AG04449 (cell line): ENCODE measurements around the gene HJURP.

Experiments used
- CTCF ChIA-PET: fragments of 350-600 bp; formaldehyde crosslinking; extraction: SDS; loops from one replicate; lab custom pipeline; 2021; ENCODE audit warnings: antibody characterized with exemption; lab: Yijun Ruan, JAX
- POLR2A ChIA-PET: fragments of 400-600, 350-600 bp; formaldehyde crosslinking; extraction: SDS; loops from one replicate; lab custom pipeline; 2020; ENCODE audit warnings: antibody characterized with exemption, inconsistent platforms; lab: Yijun Ruan, JAX
- DNase-seq: peaks from one replicate; pipeline ENCODE4 v3.0.0-alpha.2; 2010; ENCODE audit warnings: low read depth, low spot score
- H3K4me3 ChIP-seq: 2 replicates; pipeline ENCODE4 v1.5.1; 2011; ENCODE audit warnings: low read depth, mild to moderate bottlenecking, control low read depth, low read length
- CTCF ChIP-seq: IDR thresholded peaks from one replicate; pipeline ENCODE4 v1.5.1; 2011; ENCODE audit warnings: mild to moderate bottlenecking, moderate library complexity, low read length, control low read depth, inconsistent platforms; ENCODE audit not compliant: insufficient read depth; ENCODE audit errors: missing control alignments

The HJURP gene

GRCh38 chr2:233801357-233802131, 52.8 kb downstream of the HJURP start:
- CTCF ChIA-PET = no interaction called here
- POLR2A ChIA-PET = no interaction called here
- TF ChIP-seq CTCF = no peak
- no peak for DNase-seq
- H3K4me3 ChIP-seq = no peak overlapping the region

- CTCF ChIA-PET = no interaction called here
- no peak for TF ChIP-seq CTCF
- DNase-seq = no peak
- H3K4me3 ChIP-seq = no peak overlapping the region
- POLR2A ChIA-PET = no interaction called here
Observed at GRCh38 chr2:233800208-233800607, 54.1 kb downstream of the HJURP start.

GRCh38 chr2:233799716-233800115, 54.6 kb downstream of the HJURP start:
- no peak for TF ChIP-seq CTCF
- ChIA-PET CTCF (no interaction called here), POLR2A (no interaction called here)
- DNase-seq = no peak
- no peak overlapping the region for H3K4me3 ChIP-seq

GRCh38 chr2:233799087-233799665, 55.2 kb downstream of the HJURP start:
- ChIA-PET POLR2A (no interaction called here), CTCF (no interaction called here)
- DNase-seq = no peak
- no peak overlapping the region for H3K4me3 ChIP-seq
- TF ChIP-seq CTCF = no peak

- no peak overlapping the region for H3K4me3 ChIP-seq
- POLR2A ChIA-PET = no interaction called here
- TF ChIP-seq CTCF = no peak
- CTCF ChIA-PET = no interaction called here
- no peak for DNase-seq
Observed at GRCh38 chr2:233798335-233799086, 55.8 kb downstream of the HJURP start.

GRCh38 chr2:233796254-233796653, 58.1 kb downstream of the HJURP start:
- ChIA-PET CTCF (no interaction called here), POLR2A (no interaction called here)
- no peak for DNase-seq
- no peak overlapping the region for H3K4me3 ChIP-seq
- no peak for TF ChIP-seq CTCF
